NCI-H187 (cell line): ENCODE results near the gene GOLGA8A.
"Not testable (repeated sequence)": the region's sequence is repeated elsewhere in the genome, so short reads cannot be mapped to it uniquely, and the experiment has no call there.

ENCODE experiments used
- DNase-seq, 2 experiments: peaks; one replicate each; lab custom pipeline; 2025; lab: John Stamatoyannopoulos, UW

The GOLGA8A gene, protein sequence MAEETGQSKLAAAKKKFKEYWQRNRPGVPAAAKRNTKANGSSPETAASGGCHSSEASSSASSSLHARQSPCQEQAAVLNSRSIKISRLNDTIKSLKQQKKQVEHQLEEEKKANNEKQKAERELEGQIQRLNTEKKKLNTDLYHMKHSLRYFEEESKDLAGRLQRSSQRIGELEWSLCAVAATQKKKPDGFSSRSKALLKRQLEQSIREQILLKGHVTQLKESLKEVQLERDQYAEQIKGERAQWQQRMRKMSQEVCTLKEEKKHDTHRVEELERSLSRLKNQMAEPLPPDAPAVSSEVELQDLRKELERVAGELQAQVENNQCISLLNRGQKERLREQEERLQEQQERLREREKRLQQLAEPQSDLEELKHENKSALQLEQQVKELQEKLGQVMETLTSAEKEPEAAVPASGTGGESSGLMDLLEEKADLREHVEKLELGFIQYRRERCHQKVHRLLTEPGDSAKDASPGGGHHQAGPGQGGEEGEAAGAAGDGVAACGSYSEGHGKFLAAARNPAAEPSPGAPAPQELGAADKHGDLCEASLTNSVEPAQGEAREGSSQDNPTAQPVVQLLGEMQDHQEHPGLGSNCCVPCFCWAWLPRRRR

DNA sequence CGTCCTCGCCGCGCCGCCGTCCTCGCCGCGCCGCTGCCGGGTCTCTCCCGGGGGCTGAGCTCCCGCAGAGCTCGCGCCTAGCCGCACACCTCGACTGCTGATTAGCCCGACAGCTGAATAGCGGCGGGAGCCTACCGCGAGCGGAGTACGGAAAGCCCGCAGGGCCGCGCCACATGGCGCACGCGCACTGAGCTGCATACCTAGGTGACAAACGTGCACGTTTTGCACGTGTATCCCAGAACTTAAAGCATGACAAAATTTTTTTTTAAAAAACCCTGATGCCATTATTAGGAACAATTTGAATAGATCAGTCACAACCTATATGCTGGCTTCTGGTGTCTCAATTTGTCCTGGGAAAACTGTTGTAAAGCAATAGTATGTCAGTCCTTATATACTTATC, at the start of gene GOLGA8A:
GOLGA8A (minus strand) TSS at position 122 of the 400 bp plus-strand sequence. CDS start 48,117 bp downstream, outside the sequence.
- DNase-seq, result peak; percentile 15 to 35

DNA sequence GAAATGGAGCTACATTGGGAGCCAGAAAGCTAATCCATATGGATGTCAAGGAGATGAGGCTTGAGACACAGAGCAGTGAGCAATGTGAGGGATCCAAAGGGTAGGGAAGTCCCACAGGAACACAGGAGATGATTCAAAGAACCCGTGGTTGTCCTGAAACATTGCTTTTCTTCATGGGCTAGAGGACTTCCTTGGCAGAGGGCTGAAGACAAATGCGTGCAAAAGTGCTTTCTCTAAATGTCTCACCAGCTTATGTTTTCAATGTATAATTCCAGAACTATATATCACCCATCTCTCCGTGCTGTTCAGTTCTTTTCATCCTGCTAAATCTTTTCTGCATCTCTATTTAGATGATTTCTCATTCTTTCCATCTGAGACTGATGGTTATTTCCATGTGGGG, 46.0 kb upstream of the GOLGA8A start:
- DNase-seq, result no peak

- DNase-seq, result no peak
Measured at GRCh38 chr15:34481370-34481769, 43.8 kb upstream of the GOLGA8A start.

DNA sequence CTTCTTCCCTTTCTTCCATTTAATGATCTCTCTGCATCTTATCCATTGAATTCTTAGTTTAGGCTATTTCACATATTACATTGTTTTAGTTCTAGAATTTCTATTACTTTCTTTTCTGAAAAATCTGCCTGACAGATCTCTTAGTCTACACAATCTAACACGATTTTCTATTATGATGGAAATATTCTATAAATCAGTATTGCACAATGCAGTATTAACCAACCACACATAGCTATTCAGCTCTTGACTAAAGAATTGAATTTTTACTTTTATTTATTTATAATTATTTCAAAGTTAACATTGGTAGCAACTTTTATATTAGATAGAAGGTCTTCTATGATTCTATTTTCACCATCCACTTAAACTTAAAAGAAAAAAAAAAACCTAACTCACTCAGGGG, 36.2 kb upstream of the GOLGA8A start:
- DNase-seq, result no peak

DNA sequence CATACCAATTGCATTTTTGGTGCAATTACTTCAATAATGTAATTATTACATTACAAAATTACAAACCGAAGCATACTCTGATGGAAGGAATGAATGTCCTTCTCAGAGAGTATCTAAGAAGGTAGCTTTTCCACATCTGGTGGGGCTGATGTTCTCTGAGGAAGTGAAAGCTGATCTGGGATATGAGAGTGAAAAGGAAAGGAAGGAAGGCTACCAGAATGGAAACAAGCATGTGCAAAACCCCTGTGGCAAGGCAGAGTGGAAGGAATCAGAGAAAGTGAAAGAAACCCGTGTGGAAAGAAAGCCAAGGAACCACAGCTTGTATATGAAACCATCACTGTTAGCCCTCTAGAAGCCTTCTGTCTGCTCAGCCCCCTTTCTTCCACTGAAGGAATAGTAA, 35.3 kb upstream of the GOLGA8A start:
- DNase-seq, result no peak

- DNase-seq, result no peak
Measured at GRCh38 chr15:34470892-34471291, 33.3 kb upstream of the GOLGA8A start.

DNA sequence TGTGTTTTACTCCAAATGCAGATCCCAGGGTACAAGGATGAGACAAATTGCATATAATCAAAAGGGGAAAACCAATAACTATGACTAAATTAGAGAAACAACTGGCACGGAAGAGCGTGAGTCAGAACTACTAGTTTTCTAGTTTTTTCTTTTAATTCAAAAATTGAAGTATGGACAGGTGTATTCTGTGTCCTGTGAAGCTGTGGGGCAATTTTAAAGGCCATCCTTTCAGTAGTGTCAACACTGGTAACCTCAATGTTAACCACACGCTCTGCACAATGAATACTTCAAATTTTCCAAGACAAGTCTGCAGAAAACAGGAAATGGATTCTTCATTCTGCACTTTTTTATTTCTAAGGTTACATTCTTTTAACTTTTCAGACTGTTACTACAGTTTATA, 32.5 kb upstream of the GOLGA8A start:
- DNase-seq, result no peak

DNA sequence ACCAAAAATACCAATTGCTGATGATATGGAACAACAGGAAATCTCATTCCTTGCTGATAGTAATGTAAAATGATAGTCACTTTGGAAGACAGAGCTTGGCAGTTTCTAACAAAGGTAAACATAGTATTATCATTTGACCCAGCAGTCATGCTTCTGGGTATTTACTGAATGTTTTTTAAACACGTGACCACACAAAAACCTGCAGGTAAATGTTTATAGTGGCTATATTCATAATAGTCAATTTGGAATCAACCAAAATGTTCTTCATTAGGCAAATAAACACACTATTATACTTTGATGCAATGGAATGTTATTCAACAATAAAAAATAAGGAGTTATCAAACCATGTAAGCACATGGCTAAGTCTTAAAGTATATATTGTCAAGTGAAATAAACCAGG, 24.1 kb upstream of the GOLGA8A start:
- no peak for DNase-seq

DNA sequence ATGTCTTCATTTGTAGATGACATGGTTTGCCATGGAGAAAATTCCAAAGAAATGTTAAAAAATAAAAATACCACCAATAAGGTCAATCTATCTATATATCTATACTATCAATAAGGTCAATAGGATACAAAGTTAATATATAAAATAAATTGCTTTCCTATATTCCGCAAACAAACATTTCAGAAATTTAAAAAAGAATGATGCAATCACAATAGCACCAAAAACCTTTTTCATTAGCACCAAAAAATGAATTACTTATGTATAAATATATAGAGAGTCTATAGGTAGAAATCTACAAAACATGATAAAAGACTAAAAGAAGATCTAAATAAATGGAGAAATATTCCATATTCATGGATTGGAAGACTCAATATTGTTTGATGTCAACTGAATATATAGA, 22.8 kb upstream of the GOLGA8A start:
- no peak for DNase-seq

DNA sequence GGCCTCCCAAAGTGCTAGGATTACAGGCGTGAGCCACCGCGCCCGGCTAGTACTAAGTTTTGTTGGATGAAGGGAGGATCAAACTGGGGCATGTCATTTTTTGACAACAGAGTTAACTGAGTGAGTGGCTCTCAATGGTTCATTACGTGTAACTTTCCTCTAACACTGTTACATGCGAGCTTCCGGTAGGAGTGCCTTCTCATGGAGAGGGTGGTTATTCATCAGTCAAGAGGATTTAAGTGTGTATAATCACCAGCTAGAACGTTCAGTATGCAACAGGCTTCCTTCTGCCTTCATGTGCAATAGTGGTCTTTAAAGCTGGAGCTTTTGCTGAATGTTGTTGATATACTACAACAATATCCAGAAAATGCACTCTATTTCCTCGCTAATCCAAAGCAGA, 19.1 kb upstream of the GOLGA8A start:
- no peak for DNase-seq

- no peak for DNase-seq
Measured at GRCh38 chr15:34442891-34443290, 5.3 kb upstream of the GOLGA8A start.

DNA sequence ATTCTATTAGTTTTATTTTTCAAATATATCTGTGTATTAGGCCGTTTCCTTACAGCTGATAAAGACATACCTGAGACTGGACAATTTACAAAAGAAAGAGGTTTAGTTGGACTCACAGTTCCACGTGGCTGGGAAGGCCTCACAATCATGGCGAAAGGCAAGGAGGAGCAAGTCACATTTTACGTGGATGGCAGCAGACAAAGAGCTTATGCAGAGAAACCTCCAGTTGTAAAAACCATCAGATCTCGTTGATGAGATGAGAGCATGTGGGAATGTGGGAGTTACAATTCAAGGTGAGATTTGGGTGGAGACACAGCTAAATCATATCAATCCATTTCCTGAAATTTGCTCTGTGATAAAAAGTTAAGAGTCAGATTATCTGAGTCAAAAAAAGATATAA, 2.3 kb upstream of the GOLGA8A start:
- DNase-seq, result no peak

DNA sequence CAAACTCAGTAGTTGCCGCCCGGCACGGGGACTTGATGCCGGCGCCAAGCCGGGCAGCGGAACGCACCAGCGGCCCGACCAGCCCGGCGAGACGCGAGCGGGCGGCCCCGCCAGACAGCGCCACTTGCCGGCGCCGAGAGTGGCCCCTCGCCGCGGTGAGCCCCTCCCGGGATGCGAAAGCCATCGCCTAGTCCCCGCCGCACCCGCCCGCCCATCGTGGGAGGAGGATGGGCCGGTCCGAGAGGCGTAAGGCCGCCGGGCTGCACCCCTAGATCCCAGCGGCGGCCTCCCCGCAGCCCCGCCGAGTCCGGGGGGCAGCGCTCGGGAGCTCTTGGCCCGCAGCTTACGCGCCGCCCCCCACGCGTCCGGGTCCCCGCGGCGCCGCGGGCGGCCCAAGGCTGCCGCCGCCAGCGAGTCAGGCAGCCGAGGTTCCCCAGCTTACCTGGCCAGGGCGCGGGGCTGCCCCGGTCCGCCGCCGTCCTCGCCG, 609 bp downstream of the GOLGA8A start:
- DNase-seq, result no peak

DNA sequence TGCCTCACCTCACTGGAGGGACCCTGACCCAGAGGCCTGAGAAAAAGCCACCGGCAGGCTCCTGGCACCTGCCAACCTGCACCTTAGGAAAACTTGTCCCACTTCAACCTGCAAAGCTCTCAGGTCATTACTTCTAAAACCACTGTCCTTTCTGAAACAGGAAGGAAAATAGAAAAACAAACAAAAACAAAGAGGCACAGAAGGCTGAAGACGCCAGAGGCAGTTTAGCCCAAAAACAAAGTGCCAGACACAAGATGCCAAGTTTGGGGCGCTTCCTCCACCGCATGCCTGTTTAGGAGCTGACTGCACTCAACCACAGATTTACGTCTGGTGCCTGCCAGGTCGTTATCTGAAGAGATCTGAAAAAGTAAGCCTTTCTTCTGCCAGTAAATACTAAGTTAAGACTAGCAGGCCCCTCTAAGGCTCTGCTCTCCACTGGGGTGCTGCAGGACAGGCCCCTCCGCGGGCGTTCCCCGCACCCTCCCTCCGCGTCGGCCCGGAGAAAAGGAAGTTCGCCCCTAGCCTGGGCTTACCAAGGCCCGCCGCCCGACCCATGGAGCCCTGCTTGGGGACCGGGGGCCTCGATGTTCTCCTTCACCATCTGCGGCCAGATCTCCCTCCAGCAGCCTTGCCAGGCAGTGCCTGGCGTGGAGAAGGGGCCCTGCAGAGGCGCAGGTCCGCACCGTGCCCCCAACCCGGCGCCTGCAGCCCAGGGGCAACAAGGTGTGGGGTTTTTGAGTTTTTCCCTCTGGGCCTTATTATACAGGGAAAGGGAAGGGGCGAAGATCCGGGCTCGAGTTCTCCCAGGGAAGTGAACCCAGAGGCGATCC, 1.3 kb downstream of the GOLGA8A start:
- DNase-seq, result no peak

- DNase-seq, result no peak
Measured at GRCh38 chr15:34435658-34436057, 1.9 kb downstream of the GOLGA8A start.

DNA sequence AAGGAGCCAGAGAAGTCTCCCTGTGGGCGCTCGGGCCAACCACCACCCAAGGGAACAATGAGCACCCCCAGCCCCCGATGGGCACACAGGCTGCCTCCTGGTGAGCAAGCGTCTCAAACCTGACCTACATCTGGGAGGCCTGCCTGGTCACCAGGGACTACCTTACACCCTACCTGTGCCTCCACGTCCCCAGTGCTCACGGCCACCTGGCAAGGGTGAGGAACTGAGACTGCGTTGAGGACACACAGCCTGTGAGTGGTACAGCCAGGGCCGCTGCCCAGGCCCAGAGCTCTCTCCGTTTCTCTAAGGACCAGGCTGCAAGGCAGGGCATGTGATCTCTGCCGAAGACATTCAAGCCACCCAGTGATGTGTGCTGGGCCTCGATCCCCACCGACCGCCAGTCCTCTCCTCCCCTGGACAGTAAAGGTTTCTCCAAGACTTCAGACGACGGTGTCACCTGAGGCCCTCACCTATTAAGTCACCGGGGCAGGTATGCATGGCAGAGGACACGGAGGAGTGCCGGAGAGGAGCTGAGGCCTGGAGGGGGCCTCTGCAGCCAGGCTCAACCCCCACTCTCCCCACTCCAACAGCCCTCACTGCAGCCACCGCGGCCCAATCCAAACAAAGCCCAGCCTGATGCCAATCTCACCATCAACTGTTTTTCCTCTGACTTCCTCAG, 2.8 kb downstream of the GOLGA8A start:
- no peak for DNase-seq

GRCh38 chr15:34433956-34434626, 3.5 kb downstream of the GOLGA8A start:
- not testable (repeated sequence) for DNase-seq

GRCh38 chr15:34430642-34431041, 7.0 kb downstream of the GOLGA8A start:
- not testable (repeated sequence) for DNase-seq

DNA sequence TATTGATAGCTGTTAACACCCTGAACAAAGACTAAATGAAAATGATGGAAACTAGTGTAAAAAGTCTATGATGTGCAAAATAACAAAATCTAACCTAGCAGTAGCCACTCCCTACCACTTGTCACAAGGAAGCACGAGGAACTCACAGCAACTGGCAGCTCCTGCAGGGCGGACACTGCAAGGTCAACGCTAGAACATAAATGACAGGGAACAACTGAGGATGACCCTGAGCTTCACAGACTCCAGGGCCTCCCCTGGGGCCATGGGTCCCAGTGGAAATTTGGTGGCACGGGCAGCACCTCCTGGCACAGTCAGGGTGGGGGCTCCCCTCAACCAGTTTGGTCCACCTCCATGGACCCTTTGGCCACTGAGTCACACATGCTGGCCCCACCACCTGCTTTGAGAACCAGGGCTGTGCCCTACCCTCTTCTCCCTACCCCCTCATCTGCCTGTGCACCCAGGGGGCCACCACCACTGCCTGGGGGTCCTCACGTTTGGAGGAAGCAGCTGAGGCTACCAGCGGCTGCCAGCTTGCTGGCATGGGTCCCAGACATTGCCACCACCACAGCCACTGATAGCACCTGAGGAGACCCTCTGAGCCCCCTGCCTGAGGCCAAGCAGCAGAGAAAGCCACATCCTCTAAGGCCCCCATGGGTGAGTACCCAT, 14.1 kb downstream of the GOLGA8A start:
- DNase-seq, result not testable (repeated sequence)

- DNase-seq, result not testable (repeated sequence)
Measured at GRCh38 chr15:34420953-34421352, 16.7 kb downstream of the GOLGA8A start.

DNA sequence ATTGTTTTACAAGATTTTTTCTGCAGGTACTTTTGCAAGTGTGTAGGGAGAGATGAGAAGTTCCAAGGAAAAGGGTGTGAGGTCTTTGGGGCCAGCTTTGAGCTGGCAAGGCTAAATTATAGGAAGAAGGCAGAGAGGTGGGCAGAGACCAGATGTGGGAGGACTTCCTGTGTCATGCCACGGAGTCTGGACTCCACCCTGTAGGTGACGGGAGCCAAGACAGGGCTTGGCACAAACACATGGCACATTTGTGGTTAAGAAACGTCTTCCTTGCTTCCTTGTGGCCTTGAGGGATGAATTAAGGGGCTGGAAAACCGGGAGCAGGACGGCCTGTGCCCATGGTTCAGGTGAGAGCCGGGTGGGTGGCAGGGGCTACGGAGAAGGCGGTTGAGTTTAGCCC, 19.2 kb downstream of the GOLGA8A start:
- DNase-seq, result not testable (repeated sequence)
